GM19240 (cell line): ENCODE results near the gene RPN1.
"Not testable (repeated sequence)": the region's sequence is repeated elsewhere in the genome, so short reads cannot be mapped to it uniquely, and the experiment has no call there.

Source experiments
- DNase-seq: peaks from one replicate; pipeline ENCODE4 v3.0.0; 2011; ENCODE audit warnings: low spot score; ENCODE audit not compliant: insufficient read length

RPN1 gene

GRCh38 chr3:128653383-128653992, 2.9 kb upstream of the RPN1 start:
- DNase-seq = not testable (repeated sequence)

- DNase-seq = no peak
Observed at GRCh38 chr3:128648940-128649663, 1.5 kb downstream of the RPN1 start.

- DNase-seq = no peak
Observed at GRCh38 chr3:128648402-128648801, 2.2 kb downstream of the RPN1 start.

GRCh38 chr3:128647307-128647706, 3.3 kb downstream of the RPN1 start:
- no peak for DNase-seq

- no peak for DNase-seq
Observed at GRCh38 chr3:128634075-128634611, 16.5 kb downstream of the RPN1 start.

GRCh38 chr3:128632301-128632700, 18.3 kb downstream of the RPN1 start:
- DNase-seq = no peak

- DNase-seq = no peak
Observed at GRCh38 chr3:128629936-128630335, 20.7 kb downstream of the RPN1 start.

GRCh38 chr3:128625409-128625945, 25.1 kb downstream of the RPN1 start:
- DNase-seq = no peak

- DNase-seq = no peak
Observed at GRCh38 chr3:128624526-128625138, 26.0 kb downstream of the RPN1 start.

- DNase-seq = no peak
Observed at GRCh38 chr3:128623762-128624176, 26.8 kb downstream of the RPN1 start.

GRCh38 chr3:128621931-128622330, 28.7 kb downstream of the RPN1 start:
- DNase-seq = no peak

- DNase-seq = no peak
Observed at GRCh38 chr3:128621234-128621633, 29.4 kb downstream of the RPN1 start.

GRCh38 chr3:128620268-128620691, 30.3 kb downstream of the RPN1 start:
- no peak for DNase-seq

GRCh38 chr3:128619146-128619890, 31.3 kb downstream of the RPN1 start:
- no peak for DNase-seq

GRCh38 chr3:128618398-128618726, 32.3 kb downstream of the RPN1 start:
- no peak for DNase-seq

GRCh38 chr3:128617557-128618397, 32.8 kb downstream of the RPN1 start:
- DNase-seq = peak; percentile 97

- DNase-seq = no peak
Observed at GRCh38 chr3:128617270-128617556, 33.4 kb downstream of the RPN1 start.

GRCh38 chr3:128616516-128617269, 33.9 kb downstream of the RPN1 start:
- no peak for DNase-seq

GRCh38 chr3:128614076-128614475, 36.5 kb downstream of the RPN1 start:
- no peak for DNase-seq
